K562 (cell line): Measurements from ENCODE around the gene TULP4. TPM values are rescaled to one million over a fixed set of nuclear protein-coding genes. Genes with fewer than 3 reads are reported as not detected.

Experiments
- ATAC-seq: fragments of 200-7000 bp; cut with Tn5 transposase; 3 replicates; pipeline ENCODE4 v1.9.1; 2020; ENCODE audit warnings: moderate library complexity
- BruUV-seq: library from RNA; stranded (reverse); fragments of 400-500 nt; replicated peaks from 2 replicates; lab custom pipeline; 2021; lab: Mats Ljungman, UMichigan
- CTCF ChIA-PET: fragments of 300-600 bp; formaldehyde crosslinking; extraction: SDS; loops from one replicate; lab custom pipeline; 2021; ENCODE audit warnings: low intra/inter-chr PET ratio; lab: Yijun Ruan, JAX
- POLR2A ChIA-PET: fragments of 300-600, 350-650 bp; sonication (Branson Sonifier 250); formaldehyde crosslinking; extraction: SDS; loops from one replicate; lab custom pipeline; 2021; ENCODE audit warnings: antibody characterized with exemption, inconsistent platforms; lab: Yijun Ruan, JAX
- DNase-seq, 4 experiments: peaks; one replicate each; pipeline versions ENCODE4 v3.0.0 to v3.0.0-alpha.2; 2011 to 2018; ENCODE audit warnings: low spot score in 3 of 4, mixed read lengths in 3 of 4; ENCODE audit errors: extremely low read depth in 1 of 4
- FAIRE-seq: peaks from 2 replicates; lab custom pipeline; 2011; peaks lifted over from hg19 to GRCh38; lab: Jason Lieb, UNC
- H2AFZ ChIP-seq: 2 replicates; pipeline ENCODE4 v1.6.0; 2011; ENCODE audit warnings: low read depth, low read length, control low read depth, inconsistent platforms
- H3K27ac ChIP-seq: fragments of 200-600 bp; 3 replicates; pipeline ENCODE4 v1.8.0; 2011; ENCODE audit warnings: low read depth, mild to moderate bottlenecking, control low read depth, inconsistent platforms, low read length, moderate library complexity, mixed read lengths; ENCODE audit errors: extremely low read depth
- H3K27me3 ChIP-seq, 2 experiments: fragments of 300-600 bp in 1 of 2; 2 replicates in 1 of 2; 3 replicates in 1 of 2; pipeline versions ENCODE4 v1.6.0 to v1.8.0; 2011; ENCODE audit warnings: inconsistent platforms in 2 of 2, low read length in 2 of 2, mild to moderate bottlenecking in 1 of 2, mixed read lengths in 1 of 2, moderate library complexity in 1 of 2; ENCODE audit not compliant: control insufficient read depth in 2 of 2, insufficient read depth in 2 of 2
- H3K36me3 ChIP-seq: fragments of 300-600 bp; 3 replicates; pipeline ENCODE4 v1.8.0; 2011; ENCODE audit warnings: mild to moderate bottlenecking, low read length, inconsistent platforms; ENCODE audit not compliant: control insufficient read depth, insufficient read depth
- H3K4me1 ChIP-seq, 2 experiments: fragments of 200-600 bp in 1 of 2; replicated peaks in 1 of 2; 2 replicates in 1 of 2; 3 replicates in 1 of 2; pipeline versions ENCODE4 v1.5.1 to v1.8.0; 2011; ENCODE audit warnings: inconsistent platforms in 2 of 2, low read length in 2 of 2, mild to moderate bottlenecking in 1 of 2, mixed read lengths in 1 of 2, moderate library complexity in 1 of 2; ENCODE audit not compliant: control insufficient read depth in 2 of 2, insufficient read depth in 2 of 2
- H3K4me2 ChIP-seq: 2 replicates; pipeline ENCODE4 v1.6.1; 2011; ENCODE audit warnings: low read length, control low read depth, inconsistent platforms, mixed read lengths; ENCODE audit not compliant: insufficient read depth
- H3K4me3 ChIP-seq: fragments of 200-600 bp; sonication (generic), shearing (Covaris generic); 2 replicates; pipeline ENCODE4 v1.5.1; 2016; ENCODE audit warnings: control low read depth, inconsistent platforms
- H3K79me2 ChIP-seq: fragments of 200-600 bp; 3 replicates; pipeline ENCODE4 v1.8.0; 2011; ENCODE audit warnings: low read length, inconsistent platforms; ENCODE audit not compliant: control insufficient read depth, insufficient read depth
- H3K9ac ChIP-seq, 2 experiments: 2 replicates each; pipeline versions ENCODE4 v1.6.0 to v1.6.1; 2011; ENCODE audit warnings: low read depth in 2 of 2, low read length in 2 of 2, control low read depth in 1 of 2, inconsistent platforms in 1 of 2, mild to moderate bottlenecking in 1 of 2, mixed read lengths in 1 of 2; ENCODE audit not compliant: insufficient read depth in 1 of 2
- H3K9me1 ChIP-seq: one replicate; pipeline ENCODE4 v1.6.0; 2011; ENCODE audit warnings: inconsistent platforms, mild to moderate bottlenecking, low read length, moderate library complexity; ENCODE audit not compliant: control insufficient read depth, insufficient read depth
- H3K9me3 ChIP-seq: replicated peaks from 2 replicates; pipeline ENCODE4 v1.5.1; 2011; ENCODE audit warnings: low read depth, low read length, inconsistent platforms; ENCODE audit not compliant: control insufficient read depth, insufficient read depth
- H4K20me1 ChIP-seq: replicated peaks from 2 replicates; pipeline ENCODE4 v1.6.1; 2011; ENCODE audit warnings: low read length, inconsistent platforms, mixed read lengths; ENCODE audit not compliant: control insufficient read depth, insufficient read depth
- DACH1 ChIP-seq: fragments of 450-650 bp; IDR thresholded peaks from 2 replicates; pipeline ENCODE4 v1.6.1; 2018; ENCODE audit not compliant: partially characterized antibody
- GATAD2B ChIP-seq: fragments of 450-650 bp; IDR thresholded peaks from 2 replicates; pipeline ENCODE4 v1.6.1; 2017; ENCODE audit warnings: mild to moderate bottlenecking, borderline replicate concordance
- LCOR ChIP-seq: sonication (generic); formaldehyde crosslinking; IDR thresholded peaks from 2 replicates; pipeline ENCODE4 v1.8.0; 2022; ENCODE audit warnings: mild to moderate bottlenecking, missing genetic modification reagents
- MEF2D ChIP-seq: conservative IDR thresholded peaks from 2 replicates; pipeline ENCODE4 v1.6.1; 2016; ENCODE audit warnings: low read depth, missing genetic modification characterization, missing compliant biosample characterization
- MTA3 ChIP-seq: fragments of 450-650 bp; formaldehyde crosslinking; IDR thresholded peaks from 2 replicates; pipeline ENCODE4 v1.6.1; 2017; ENCODE audit warnings: mild to moderate bottlenecking, borderline replicate concordance
- RBM17 ChIP-seq: fragments of 200-400 bp; formaldehyde crosslinking; IDR thresholded peaks from 2 replicates; pipeline ENCODE4 v1.6.1; 2017; ENCODE audit warnings: low read depth, mild to moderate bottlenecking, low read length, borderline replicate concordance
- RBM25 ChIP-seq: fragments of 200-400 bp; formaldehyde crosslinking; IDR thresholded peaks from 2 replicates; pipeline ENCODE4 v1.6.1; 2018; ENCODE audit warnings: low read length, low read depth, moderate library complexity; ENCODE audit not compliant: severe bottlenecking
- SPI1 ChIP-seq: IDR thresholded peaks from 2 replicates; pipeline ENCODE4 v1.6.1; 2011; ENCODE audit warnings: low read depth, low read length, control low read depth, borderline replicate concordance
- TCFL5 ChIP-seq: fragments of 250-450 bp; sonication (Bioruptor Pico); conservative IDR thresholded peaks from 2 replicates; pipeline ENCODE4 v1.6.1; 2021; ENCODE audit warnings: mild to moderate bottlenecking, moderate library complexity, matching md5 sums
- U2AF2 ChIP-seq: fragments of 200-400 bp; formaldehyde crosslinking; optimal IDR thresholded peaks from 2 replicates; pipeline ENCODE3; 2017; ENCODE audit warnings: low read depth, mild to moderate bottlenecking, low read length
- ZNF282 ChIP-seq: sonication (generic); formaldehyde crosslinking; IDR thresholded peaks from 2 replicates; pipeline ENCODE4 v1.8.1; 2023; ENCODE audit warnings: missing genetic modification reagents
- WGBS: fragments of 100-300 bp; shearing (Covaris generic); methylation state at CpG from one replicate; pipeline ENCODE4 v1.1.6; 2016; ENCODE audit warnings: low coverage, mixed read lengths; ENCODE audit not compliant: insufficient coverage; ENCODE audit errors: missing lambda C conversion rate; 5-methylcytosine and 5-hydroxymethylcytosine counted together
- in situ Hi-C: fragments of 300-500 bp; cut with MboI; formaldehyde crosslinking; loops from 4 replicates; pipeline ENCODE4 v1.15.0; 2018; ENCODE audit warnings: inconsistent platforms, mixed read lengths
- intact Hi-C: fragments of 100-400 bp; cut with micrococcal nuclease; formaldehyde crosslinking; loops from 2 replicates; pipeline ENCODE4 v1.14.2; 2022
- polyA plus RNA-seq, 8 experiments: library from polyadenylated mRNA; depleted of rRNA in 4 of 8; stranded (reverse) in 5 of 8; unstranded in 3 of 8; fragments of >200 nt; fragmentation: Nextera tagmentation in 2 of 8; fragmentation: Illumina TruSeq in 1 of 8; extraction: Ambion mirVana in 2 of 8; extraction: Trizol in 1 of 8; gene quantifications; 2 replicates each; pipeline versions ENCODE4 v1.2.1 to v1.2.3, GENCODE V29; 2011 to 2014; ENCODE audit warnings: inconsistent platforms in 1 of 8, missing spikeins in 1 of 8
- total RNA-seq, 7 experiments: library from RNA; depleted of rRNA in 6 of 7; stranded (reverse); fragments of >200 nt in 6 of 7; fragmentation: Illumina TruSeq in 2 of 7; extraction: Trizol in 2 of 7; gene quantifications; 2 replicates each; pipeline versions ENCODE4 v1.2.1 to v1.2.3, GENCODE V29; 2011 to 2021; ENCODE audit warnings: low replicate concordance in 1 of 7

The TULP4 gene
- total and polyA plus RNA-seq, 9 of the 15 experiments (the other 6 are each of a cell fraction or from before 2014, with no cell fraction given) = 1.2 to 50.4 (median 11.0) TPM

DNA sequence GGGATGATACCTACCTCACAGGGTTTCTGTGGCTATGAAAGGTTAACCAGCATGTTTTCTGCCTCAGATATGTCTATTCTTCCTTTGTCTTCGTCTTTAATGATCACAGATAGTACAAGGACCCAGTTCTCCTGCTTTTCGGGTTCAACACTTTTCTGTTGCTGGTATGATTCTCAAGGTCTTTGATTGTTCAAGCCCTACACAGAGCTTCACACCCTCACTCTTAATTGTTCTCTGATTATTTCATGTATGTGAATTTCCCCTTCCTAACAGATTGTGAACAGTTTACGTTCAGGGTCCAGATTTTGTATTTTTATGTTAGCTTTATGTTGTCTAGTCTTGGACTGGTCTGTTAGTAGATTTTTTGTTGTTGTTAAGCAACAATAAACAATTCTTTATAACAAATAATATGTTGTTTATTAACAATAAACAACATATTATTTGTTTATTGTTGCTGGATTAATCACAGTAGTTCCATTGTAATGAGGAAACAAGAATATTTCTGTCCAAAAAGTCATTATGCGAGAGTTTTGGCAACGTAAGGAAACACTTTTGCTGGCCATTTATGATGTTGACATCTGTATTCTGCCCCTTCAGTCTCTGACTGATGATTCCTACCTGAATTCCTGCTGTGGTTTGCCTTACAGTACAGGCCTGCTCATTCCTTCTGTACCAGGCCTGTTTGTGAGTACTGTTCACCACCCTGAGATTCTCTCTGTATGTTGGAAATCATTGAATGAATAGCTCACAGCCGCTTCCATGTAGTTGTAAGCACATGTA lies 27.2 kb upstream of the TULP4 start:
- ChIA-PET POLR2A (interaction anchor here (1.1 kb wide), 1 partner anchor 13 kb away, joined by 4 read pairs; no protein-coding TSS in a partner anchor), CTCF (no interaction called here)
- FAIRE-seq (no peak), DNase-seq (no peak), ATAC-seq (no peak; the same call in 2 of the 3 replicates)
- Histone ChIP-seq H3K9ac (no peak overlapping the region), H3K4me1 (no peaks in the 10 kb centered on the region), H3K79me2 (no peaks in the 10 kb centered on the region; the same call in 2 of the 3 replicates), H3K36me3 (no peaks in the 10 kb centered on the region; the same call in 2 of the 3 replicates), H2AFZ (no peak overlapping the region), H3K9me1 (no peaks in the 10 kb centered on the region), H3K4me3 (no peak overlapping the region), H3K27ac (no peak overlapping the region), H3K9me3 (no peaks in the 10 kb centered on the region), H4K20me1 (no peaks in the 10 kb centered on the region), H3K4me2 (no peak overlapping the region), H3K27me3 (no peaks in the 10 kb centered on the region)
- in situ Hi-C loops = no loop called here
- intact Hi-C loops = no loop called here
- WGBS = 91% methylated on average over 6 of the region's 6 CpGs
- TF ChIP-seq DACH1 = no peak
- TF ChIP-seq RBM25 = peak; percentile 72
- BruUV-seq = no TSS peak

DNA sequence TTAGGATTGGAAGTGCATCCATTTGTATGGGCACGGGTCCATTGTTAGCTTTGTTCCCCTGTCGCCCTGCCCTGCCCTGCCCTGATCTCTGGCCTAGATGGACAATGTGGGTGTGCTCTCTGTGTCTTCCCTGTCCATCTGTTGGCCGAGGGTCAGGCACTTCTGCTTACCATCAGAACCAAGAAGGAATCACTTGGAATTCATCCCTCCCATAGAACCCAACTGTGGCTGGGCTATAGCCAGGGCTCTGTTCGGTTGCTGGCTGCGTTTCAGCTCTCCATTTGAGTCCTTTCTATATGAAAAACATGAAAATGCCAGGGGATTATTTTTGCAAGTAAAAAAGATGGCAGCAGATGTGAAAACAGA lies 26.6 kb upstream of the TULP4 start:
- FAIRE-seq (no peak), DNase-seq (no peak), ATAC-seq (no peak; the same call in 2 of the 3 replicates)
- no peaks in the 10 kb centered on the region for H3K27me3 ChIP-seq
- no peaks in the 10 kb centered on the region for H3K4me1 ChIP-seq
- no peaks in the 10 kb centered on the region; the same call in 2 of the 3 replicates for H3K36me3 ChIP-seq
- no peak overlapping the region for H3K4me3 ChIP-seq
- no peak overlapping the region for H3K27ac ChIP-seq
- no peak overlapping the region for H2AFZ ChIP-seq
- POLR2A ChIA-PET = no interaction called here
- BruUV-seq = no TSS peak
- H4K20me1 ChIP-seq = no peaks in the 10 kb centered on the region
- CTCF ChIA-PET = no interaction called here
- intact Hi-C loops = no loop called here
- H3K4me2 ChIP-seq = no peak overlapping the region
- WGBS = 77% methylated on average over 5 of the region's 5 CpGs
- in situ Hi-C loops = no loop called here
- no peaks in the 10 kb centered on the region for H3K9me3 ChIP-seq
- no peak overlapping the region for H3K9ac ChIP-seq
- no peaks in the 10 kb centered on the region; the same call in 2 of the 3 replicates for H3K79me2 ChIP-seq
- no peaks in the 10 kb centered on the region for H3K9me1 ChIP-seq
- TF ChIP-seq U2AF2 (no peak), LCOR (CRISPR knock-in tag) (no peak), RBM17 (no peak), MEF2D (no peak), MTA3 (no peak), GATAD2B (no peak), TCFL5 (no peak), SPI1 (no peak), ZNF282 (CRISPR knock-in tag) (no peak)
- TF ChIP-seq, all 486 proteins: peak for 0
